Activated CD4-positive, alpha-beta T cell treated with anti-CD3 and anti-CD28 coated beads, Interleukin-2, amount 10 ng/mL, durations not matched to agents 7 days and 5 days (primary cell): ENCODE results near the gene UBR3. TPM values are rescaled to one million over a fixed set of nuclear protein-coding genes. Genes with fewer than 3 reads are reported as not detected.
"Not testable (repeated sequence)": the region's sequence is repeated elsewhere in the genome, so short reads cannot be mapped to it uniquely, and the experiment has no call there.

Experiments
- CTCF ChIA-PET: fragments of 350-600 bp; sonication (Branson Sonifier 250); formaldehyde crosslinking; loops from one replicate; lab custom pipeline; 2021; ENCODE audit warnings: antibody characterized with exemption; lab: Charles Lee
- POLR2A ChIA-PET: fragments of 350-600 bp; sonication (Branson Sonifier 250); formaldehyde crosslinking; loops from one replicate; lab custom pipeline; 2021; ENCODE audit warnings: antibody characterized with exemption; lab: Charles Lee
- DNase-seq: peaks from one replicate; pipeline ENCODE4 v3.0.0-alpha.2; 2020
- H3K27ac Mint-ChIP-seq: one replicate; pipeline ENCODE4 v1.8.0; 2021; ENCODE audit warnings: mild to moderate bottlenecking, moderate library complexity, mixed read lengths
- H3K27me3 Mint-ChIP-seq: one replicate; pipeline ENCODE4 v1.8.0; 2021; ENCODE audit warnings: mixed read lengths
- H3K36me3 Mint-ChIP-seq: one replicate; pipeline ENCODE4 v1.8.0; 2021; ENCODE audit warnings: low read depth, mixed read lengths
- H3K4me1 Mint-ChIP-seq: one replicate; pipeline ENCODE4 v1.8.0; 2021; ENCODE audit warnings: mixed read lengths
- H3K4me3 Mint-ChIP-seq: one replicate; pipeline ENCODE4 v1.8.0; 2021; ENCODE audit warnings: mild to moderate bottlenecking, moderate library complexity, mixed read lengths
- H3K9me3 Mint-ChIP-seq: one replicate; pipeline ENCODE4 v1.8.0; 2021; ENCODE audit warnings: mixed read lengths
- total RNA-seq, 2 experiments: library from RNA; stranded (reverse); gene quantifications; one replicate each; pipeline ENCODE4 v1.2.3, GENCODE V29; 2021

Gene UBR3
- total RNA-seq, 2 experiments from 2014 or later: 22.4 to 27.4 TPM

DNA sequence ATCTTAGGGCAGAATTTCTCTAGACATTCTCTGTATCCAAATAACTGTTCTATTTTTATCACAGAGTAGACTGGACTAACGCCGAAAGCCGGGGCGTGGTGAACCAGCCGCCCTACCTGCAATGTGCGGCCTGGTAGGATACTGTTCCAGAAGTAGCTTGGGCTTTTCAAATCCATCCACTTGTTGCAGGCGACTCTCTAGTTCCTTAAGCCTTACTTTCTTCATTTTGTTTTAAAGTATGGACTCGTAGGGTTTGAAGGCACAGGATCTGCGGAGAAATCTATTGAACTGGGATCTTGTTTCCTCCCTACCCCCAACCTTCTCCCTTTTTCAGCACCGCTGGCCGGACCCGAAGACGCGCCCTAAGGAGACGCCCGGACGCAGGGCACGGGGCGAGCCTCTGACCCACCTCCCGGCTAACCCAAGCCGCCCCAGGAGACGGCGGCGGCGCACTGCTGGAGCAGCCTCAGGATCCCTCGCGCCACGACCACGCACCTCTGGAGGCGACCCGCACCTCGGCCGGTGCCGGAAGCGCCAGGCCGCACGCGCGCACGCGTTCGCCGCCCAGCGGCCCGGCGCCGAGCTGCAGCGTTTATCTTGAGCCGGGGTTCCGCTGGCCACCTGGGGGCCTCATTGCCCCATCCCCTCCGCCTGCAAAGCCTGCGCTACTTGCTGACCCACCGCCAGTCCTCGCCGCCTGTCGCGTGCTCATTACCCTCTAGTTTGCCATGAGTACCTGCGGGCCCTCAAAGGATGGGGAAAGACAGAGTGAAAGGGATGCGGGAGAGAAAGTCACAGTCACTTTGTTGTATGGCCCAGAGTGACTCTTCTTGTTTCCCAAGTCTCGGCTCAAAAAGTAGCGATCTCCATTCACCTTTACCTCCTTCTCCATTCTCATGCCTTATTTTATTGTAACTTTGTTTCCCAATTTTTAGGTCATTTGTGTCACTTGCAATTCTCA, 2.6 kb upstream of the UBR3 start, which contains the start of gene METTL5:
METTL5 (minus strand) TSS at position 533 of the 961 bp plus-strand sequence; CDS start at position 225, 308 bp downstream.
- ChIA-PET CTCF (interaction anchor here (0.7 to 3.6 kb wide), 15 partner anchors 9 to 184 kb away, joined by 3 to 23 read pairs (median 5); partner anchors contain the start of gene SSB), POLR2A (interaction anchor here (0.6 kb wide), 2 partner anchors 10 to 98 kb away, joined by 3 to 5 read pairs; no protein-coding TSS in a partner anchor)
- Mint-ChIP-seq H3K27me3 (no peaks in the 10 kb centered on the region), H3K27ac (peak within 1 kb of the TSS; percentile 91), H3K4me3 (peak within 1 kb of the TSS; percentile 81), H3K36me3 (peaks cover 17% of the 10 kb centered on the region), H3K4me1 (peaks cover 55% of the 10 kb centered on the region), H3K9me3 (no peaks in the 10 kb centered on the region)
- DNase-seq: peak; percentile 78

DNA sequence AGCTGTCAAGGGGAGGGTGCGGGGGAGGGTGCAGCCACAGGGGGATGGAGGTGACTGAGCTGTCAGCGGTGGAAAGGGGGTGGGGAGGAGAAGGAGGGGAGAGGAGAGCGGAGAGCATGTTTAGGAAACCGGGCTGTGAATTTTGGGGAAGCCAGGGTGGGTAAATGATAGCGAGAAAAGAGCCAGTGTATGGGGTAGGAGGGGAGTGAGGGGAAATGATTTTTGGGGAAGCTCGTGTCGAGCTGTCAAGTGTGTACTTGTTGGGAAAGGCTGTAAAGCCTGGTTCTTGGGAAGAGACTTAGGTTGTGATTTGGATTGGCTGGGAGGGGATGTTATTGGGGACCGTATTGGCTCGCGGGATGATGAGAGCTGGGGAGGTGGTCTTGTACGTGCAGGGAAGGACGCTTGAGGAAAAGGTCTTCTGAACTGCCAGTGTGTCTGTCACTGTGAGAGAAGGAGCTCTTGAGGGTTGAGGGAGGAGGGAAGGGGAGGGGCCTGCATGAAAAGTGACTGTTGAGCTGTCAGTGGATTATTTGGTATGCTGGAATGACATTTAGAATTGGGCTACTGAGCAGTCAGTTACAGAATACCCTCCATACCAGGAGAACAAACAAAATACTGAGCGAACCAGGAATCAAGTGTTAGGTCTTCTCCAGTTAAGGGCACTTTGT, 1.0 kb downstream of the UBR3 start:
- Mint-ChIP-seq H3K4me3 (peak overlapping the region; percentile 82), H3K27me3 (no peaks in the 10 kb centered on the region), H3K9me3 (no peaks in the 10 kb centered on the region), H3K4me1 (peaks cover 43% of the 10 kb centered on the region), H3K36me3 (peaks cover 10% of the 10 kb centered on the region), H3K27ac (peak overlapping the region; percentile 86)
- ChIA-PET POLR2A (interaction anchor here (1.0 kb wide), 1 partner anchor 30 kb away, joined by 4 read pairs; the partner anchor contains the start of gene SSB), CTCF (interaction anchor here (0.8 to 1.7 kb wide), 4 partner anchors 10 to 34 kb away, joined by 3 to 5 read pairs (median 4); no protein-coding TSS in a partner anchor)
- peak; percentile 59 for DNase-seq

DNA sequence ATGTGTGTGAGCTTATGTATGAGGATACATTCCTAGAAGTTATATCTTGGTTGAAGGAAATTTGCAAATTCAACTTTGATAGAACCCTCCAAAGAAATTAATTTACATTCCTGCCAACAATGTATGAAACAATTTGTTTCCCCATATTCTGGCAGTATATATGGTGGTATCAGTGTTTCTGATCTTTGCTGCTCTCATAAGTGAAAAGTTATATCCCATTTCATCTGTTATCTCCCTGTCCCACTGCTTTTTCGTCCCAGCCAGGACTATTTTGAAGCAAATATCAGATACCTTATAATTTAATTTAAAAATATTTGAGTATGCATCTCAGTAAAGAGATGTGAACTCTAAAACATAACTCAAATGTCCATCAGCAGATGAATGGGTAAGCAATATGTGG, 7.1 kb downstream of the UBR3 start:
- Mint-ChIP-seq H3K36me3 (peaks cover 10% of the 10 kb centered on the region), H3K4me1 (peaks cover 15% of the 10 kb centered on the region), H3K27ac (no peak overlapping the region), H3K9me3 (no peaks in the 10 kb centered on the region), H3K4me3 (no peak overlapping the region), H3K27me3 (no peaks in the 10 kb centered on the region)
- ChIA-PET POLR2A (no interaction called here), CTCF (interaction anchor here (0.6 kb wide), 1 partner anchor 169 kb away, joined by 3 read pairs; no protein-coding TSS in a partner anchor)
- DNase-seq: no peak

DNA sequence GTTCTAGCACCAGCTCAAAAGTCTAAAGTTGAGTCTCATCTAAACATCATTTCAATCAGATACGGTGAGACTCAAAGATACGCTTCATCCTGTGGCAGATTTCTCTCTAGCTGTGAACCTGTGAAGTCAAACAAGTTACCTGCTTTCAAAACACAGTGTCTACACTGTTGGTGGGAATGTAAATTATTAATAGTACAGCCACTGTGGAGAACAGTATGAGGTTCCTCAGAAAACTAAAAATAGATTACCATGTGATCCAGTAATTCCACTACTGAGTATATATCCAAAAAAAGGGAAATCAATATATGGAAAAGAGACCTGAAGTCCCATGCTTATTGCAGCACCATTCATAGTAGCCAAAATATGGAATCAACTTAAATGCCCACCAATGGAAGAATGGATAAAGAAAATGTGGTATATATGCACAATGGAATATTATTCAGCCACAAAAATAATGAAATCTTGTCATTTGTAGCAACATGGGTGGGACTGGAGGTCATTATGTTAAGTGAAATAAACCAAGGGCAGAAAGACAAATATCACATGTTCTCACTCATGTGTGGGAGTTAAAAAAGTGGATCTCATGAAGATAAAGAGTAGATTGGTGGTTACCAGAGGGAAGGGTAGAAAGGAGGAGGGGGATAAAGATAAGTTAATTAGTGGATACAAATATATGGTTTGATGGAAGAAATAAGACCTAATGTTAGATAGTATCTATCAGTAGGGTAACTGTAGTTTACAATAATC, 11.7 kb downstream of the UBR3 start:
- H3K36me3 Mint-ChIP-seq: peaks cover 8% of the 10 kb centered on the region
- H3K27ac Mint-ChIP-seq: no peak overlapping the region
- no peak for DNase-seq
- peaks cover 5% of the 10 kb centered on the region for H3K4me1 Mint-ChIP-seq
- ChIA-PET CTCF (interaction anchor here (1.5 kb wide), 1 partner anchor 11 kb away, joined by 3 read pairs; no protein-coding TSS in a partner anchor), POLR2A (no interaction called here)
- no peaks in the 10 kb centered on the region for H3K27me3 Mint-ChIP-seq
- H3K4me3 Mint-ChIP-seq: no peak overlapping the region
- no peaks in the 10 kb centered on the region for H3K9me3 Mint-ChIP-seq

DNA sequence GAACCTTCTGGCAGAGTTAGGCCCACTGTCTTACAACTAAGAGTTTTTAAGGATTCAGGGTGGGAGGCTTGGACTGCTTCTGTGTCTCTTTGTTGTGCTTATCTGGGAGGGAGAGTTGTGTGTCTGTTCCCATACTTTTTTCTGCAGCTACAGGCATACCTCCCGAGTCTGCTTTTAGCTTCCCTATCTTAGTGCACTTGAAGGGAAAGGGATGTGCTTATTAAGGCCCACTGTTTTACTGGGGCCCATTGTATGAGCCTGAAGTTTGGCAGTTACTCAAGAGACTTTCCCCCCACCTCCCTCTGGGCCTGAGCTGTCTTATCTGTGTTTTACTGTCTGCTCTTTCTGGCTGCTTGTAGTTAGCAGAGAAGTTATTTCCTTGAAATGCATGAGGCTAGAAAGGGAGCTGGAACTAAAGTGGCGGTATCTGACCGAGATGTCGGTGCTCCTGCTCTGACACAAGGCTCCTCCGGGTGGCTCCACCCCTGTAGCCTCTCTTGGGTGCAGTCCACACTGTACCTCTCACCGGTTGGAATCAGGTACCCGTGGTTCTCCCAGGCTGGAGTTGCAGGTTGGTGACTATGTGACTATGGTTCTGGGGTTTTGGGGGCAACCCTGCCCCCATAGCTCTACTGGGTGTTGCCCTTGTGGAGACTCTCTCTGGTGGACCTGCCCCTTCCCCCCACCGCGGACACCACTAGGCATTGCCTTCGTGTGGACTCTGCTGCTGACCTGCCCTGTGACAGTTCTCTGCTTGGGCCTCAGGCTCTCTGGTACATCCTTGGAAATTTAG, 12.9 kb downstream of the UBR3 start:
- no peak overlapping the region for H3K4me3 Mint-ChIP-seq
- DNase-seq: no peak
- ChIA-PET CTCF (interaction anchor here (1.1 kb wide), 1 partner anchor 12 kb away, joined by 5 read pairs; no protein-coding TSS in a partner anchor), POLR2A (no interaction called here)
- no peak overlapping the region for H3K27ac Mint-ChIP-seq
- no peaks in the 10 kb centered on the region for H3K9me3 Mint-ChIP-seq
- no peaks in the 10 kb centered on the region for H3K27me3 Mint-ChIP-seq
- peaks cover 7% of the 10 kb centered on the region for H3K36me3 Mint-ChIP-seq
- no peaks in the 10 kb centered on the region for H3K4me1 Mint-ChIP-seq

DNA sequence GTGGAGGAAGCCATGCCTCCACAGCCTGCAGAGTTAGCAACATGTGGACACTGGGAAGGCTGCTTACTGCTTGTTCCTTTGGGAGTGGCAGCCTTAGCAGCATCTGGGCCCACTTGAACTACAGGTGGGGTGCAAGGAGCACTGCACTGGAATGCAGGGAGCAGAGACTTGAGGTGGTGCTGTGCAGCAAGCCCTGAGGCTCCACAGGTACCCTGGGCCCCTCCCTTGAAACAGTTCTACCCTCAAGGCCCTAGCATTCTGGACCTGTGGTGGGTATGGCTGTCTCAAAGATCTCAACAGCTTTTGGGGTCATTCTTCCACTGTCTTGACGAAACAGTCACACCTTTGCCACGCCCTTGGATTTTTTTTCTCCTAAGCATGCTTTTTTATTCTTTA, 13.5 kb downstream of the UBR3 start:
- Mint-ChIP-seq H3K36me3 (peaks cover 7% of the 10 kb centered on the region), H3K27ac (no peak overlapping the region), H3K4me1 (no peaks in the 10 kb centered on the region), H3K4me3 (no peak overlapping the region), H3K9me3 (no peaks in the 10 kb centered on the region), H3K27me3 (no peaks in the 10 kb centered on the region)
- DNase-seq: no peak
- ChIA-PET CTCF (interaction anchor here (0.7 to 1.1 kb wide), 2 partner anchors 9 to 13 kb away, joined by 3 to 5 read pairs; no protein-coding TSS in a partner anchor), POLR2A (no interaction called here)

DNA sequence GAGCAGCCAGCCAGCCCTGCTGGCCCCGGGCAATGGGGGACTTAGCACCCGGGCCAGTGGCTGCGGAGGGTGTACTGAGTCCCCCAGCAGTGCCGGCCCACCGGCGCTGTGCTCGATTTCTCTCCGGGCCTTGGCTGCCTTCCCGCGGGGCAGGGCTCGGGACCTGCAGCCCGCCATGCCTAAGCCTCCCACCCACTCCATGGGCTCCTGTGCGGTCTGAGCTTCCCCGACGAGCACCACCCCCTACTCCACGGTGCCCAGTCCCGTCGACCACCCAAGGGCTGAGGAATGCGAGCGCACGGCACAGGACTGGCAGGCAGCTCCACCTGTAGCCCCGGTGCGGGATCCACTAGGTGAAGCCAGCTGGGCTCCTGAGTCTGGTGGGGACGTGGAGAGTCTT, 14.4 kb downstream of the UBR3 start:
- H3K9me3 Mint-ChIP-seq, H3K36me3 Mint-ChIP-seq, H3K27ac Mint-ChIP-seq, H3K27me3 Mint-ChIP-seq, H3K4me1 Mint-ChIP-seq, POLR2A ChIA-PET, H3K4me3 Mint-ChIP-seq, DNase-seq: not testable (repeated sequence)
- CTCF ChIA-PET: interaction anchor here (0.7 kb wide), 1 partner anchor 10 kb away, joined by 3 read pairs; no protein-coding TSS in a partner anchor

DNA sequence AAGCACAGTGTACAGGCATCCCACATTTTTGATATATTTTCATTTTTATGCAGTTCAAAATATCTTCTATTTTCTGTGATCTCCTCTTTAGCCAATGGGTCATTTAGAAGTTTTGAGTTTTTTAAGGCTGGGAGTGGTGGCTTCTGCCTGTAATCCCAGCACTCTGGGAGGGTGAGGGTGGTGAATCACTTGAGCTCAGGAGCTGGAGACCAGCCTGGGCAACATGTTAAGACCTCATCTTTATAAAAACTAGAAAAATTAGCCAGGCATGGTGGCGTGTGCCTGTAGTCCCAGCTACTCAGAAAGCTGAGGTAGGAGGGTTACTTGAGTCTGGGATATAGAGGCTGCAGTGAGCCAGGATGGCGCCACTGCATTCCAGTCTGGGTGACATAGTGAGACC, 17.8 kb downstream of the UBR3 start:
- ChIA-PET CTCF (interaction anchor here (0.7 kb wide), 2 partner anchors 29 to 293 kb away, joined by 3 read pairs; no protein-coding TSS in a partner anchor), POLR2A (no interaction called here)
- H3K36me3 Mint-ChIP-seq: peaks cover 25% of the 10 kb centered on the region
- peaks cover 6% of the 10 kb centered on the region for H3K4me1 Mint-ChIP-seq
- H3K4me3 Mint-ChIP-seq: no peak overlapping the region
- H3K27ac Mint-ChIP-seq: no peak overlapping the region
- no peak for DNase-seq
- H3K27me3 Mint-ChIP-seq: no peaks in the 10 kb centered on the region
- H3K9me3 Mint-ChIP-seq: peaks cover 5% of the 10 kb centered on the region

DNA sequence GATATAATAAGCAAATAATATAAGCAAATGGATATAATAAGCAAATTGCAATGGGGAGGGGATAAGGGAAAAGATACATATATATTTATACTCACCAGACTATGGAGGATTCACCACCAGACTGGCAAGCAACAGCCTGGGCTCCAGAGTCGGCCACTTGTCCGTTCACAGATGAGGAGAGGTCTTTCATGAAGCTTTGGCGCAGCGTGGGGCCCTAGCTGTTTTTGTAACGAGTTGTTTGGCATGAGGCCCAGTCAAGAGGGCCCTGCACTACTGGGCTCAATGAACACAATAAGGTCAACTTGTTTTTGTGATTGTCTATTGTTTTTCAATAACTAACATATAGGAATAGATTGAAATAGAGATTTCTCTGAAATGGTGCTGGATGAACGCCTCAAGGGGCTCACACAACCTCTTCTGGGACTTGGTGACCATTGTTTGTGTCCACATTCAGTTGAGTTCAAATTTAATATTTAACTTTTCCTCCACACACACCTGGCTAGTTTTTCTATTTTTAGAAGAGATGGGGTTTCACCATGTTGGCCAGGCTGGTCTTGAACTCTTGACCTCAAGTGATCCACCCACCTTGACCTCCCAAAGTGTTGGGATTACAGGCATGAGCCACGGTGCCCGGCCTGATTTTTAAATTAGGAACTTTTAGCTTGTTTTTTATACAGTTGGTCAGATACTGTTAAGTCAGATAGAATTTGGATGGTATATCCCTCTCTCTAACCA, 21.9 kb downstream of the UBR3 start:
- H3K27me3 Mint-ChIP-seq, H3K4me3 Mint-ChIP-seq, H3K27ac Mint-ChIP-seq, H3K9me3 Mint-ChIP-seq, DNase-seq, H3K4me1 Mint-ChIP-seq, POLR2A ChIA-PET: not testable (repeated sequence)
- H3K36me3 Mint-ChIP-seq: peaks cover 35% of the 10 kb centered on the region
- CTCF ChIA-PET: interaction anchor here (1.0 kb wide), 1 partner anchor 25 kb away, joined by 5 read pairs; the partner anchor contains the start of gene METTL5

DNA sequence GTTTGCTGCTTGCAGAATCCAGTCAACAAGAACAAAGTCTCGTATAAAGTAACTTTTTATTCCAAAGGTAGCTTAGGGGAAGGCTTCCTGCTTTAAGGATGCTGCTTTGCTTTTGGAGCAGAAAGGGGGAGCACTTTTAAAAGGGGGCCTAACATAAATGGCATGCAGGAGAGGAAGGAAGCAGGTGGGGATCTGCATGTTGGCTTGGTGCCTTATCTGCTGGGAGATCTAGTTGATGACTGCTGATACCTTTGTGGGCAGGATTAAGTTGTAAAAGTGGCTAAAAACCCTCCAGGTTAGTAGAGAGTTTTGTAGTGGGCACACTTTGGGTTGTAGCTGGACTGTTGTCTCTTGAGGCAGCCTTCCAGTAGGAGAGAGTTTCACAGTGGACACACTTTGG, 22.5 kb downstream of the UBR3 start:
- no peak for DNase-seq
- CTCF ChIA-PET: interaction anchor here (1.0 kb wide), 1 partner anchor 25 kb away, joined by 5 read pairs; the partner anchor contains the start of gene METTL5
- Mint-ChIP-seq H3K9me3 (peaks cover 8% of the 10 kb centered on the region), H3K4me3 (no peak overlapping the region), H3K27me3 (no peaks in the 10 kb centered on the region), H3K36me3 (peaks cover 35% of the 10 kb centered on the region), H3K27ac (no peak overlapping the region), H3K4me1 (peaks cover 6% of the 10 kb centered on the region)
- POLR2A ChIA-PET: no interaction called here
